ENCODE results near the gene SLC6A12.

SLC6A12 gene

GRCh38 chr12:145369-145960 is 68.5 kb downstream of the SLC6A12 start:
- no peak overlapping the region for H3K27ac ChIP-seq
- TF ChIP-seq ZFX (IDR thresholded peaks at IDR 0.05; ENCODE audit: borderline replicate concordance), result no peak
- TF ChIP-seq CTCF (IDR thresholded peaks at IDR 0.05), result no peak

- no peak for TF ChIP-seq ZFX (IDR thresholded peaks at IDR 0.05; ENCODE audit: borderline replicate concordance)
- no peak for TF ChIP-seq CTCF (IDR thresholded peaks at IDR 0.05)
- H3K27ac ChIP-seq, result no peak overlapping the region
These were observed 69.2 kb downstream of the SLC6A12 start for GRCh38 chr12:144650-145284.

GRCh38 chr12:143964-144649 is 69.8 kb downstream of the SLC6A12 start:
- TF ChIP-seq ZFX (IDR thresholded peaks at IDR 0.05; ENCODE audit: borderline replicate concordance) (no peak), CTCF (IDR thresholded peaks at IDR 0.05) (no peak)
- H3K27ac ChIP-seq, result no peak overlapping the region

GRCh38 chr12:140162-140561 is 73.8 kb downstream of the SLC6A12 start:
- H3K27ac ChIP-seq, result no peak overlapping the region
- TF ChIP-seq CTCF (IDR thresholded peaks at IDR 0.05) (no peak), ZFX (IDR thresholded peaks at IDR 0.05; ENCODE audit: borderline replicate concordance) (no peak)

Data from 22Rv1 (cell line).